NCI-H510A (cell line): Measurements from ENCODE around the gene BIRC5.
"Not testable (repeated sequence)": the region's sequence is repeated elsewhere in the genome, so short reads cannot be mapped to it uniquely, and the experiment has no call there.

ENCODE experiments used
- DNase-seq: peaks from one replicate; lab custom pipeline; 2025; lab: John Stamatoyannopoulos, UW

Gene BIRC5

GRCh38 chr17:78214016-78214705 lies at the start of gene BIRC5:
Gene BIRC5, plus strand, starts transcription at chr17:78214253. Its CDS starts 64 bp downstream, at chr17:78214317.
- DNase-seq, result peak; percentile 90

- DNase-seq, result no peak
Measured at GRCh38 chr17:78164748-78165607, 49.1 kb upstream of the BIRC5 start.

- peak; percentile 52 for DNase-seq
Measured at GRCh38 chr17:78166416-78166815, 47.6 kb upstream of the BIRC5 start.

GRCh38 chr17:78168242-78168902 lies 45.7 kb upstream of the BIRC5 start, which contains the start of gene SYNGR2:
Gene SYNGR2, plus strand, starts transcription at chr17:78168581. Its CDS starts 36 bp downstream, at chr17:78168617.
- DNase-seq, result peak; percentile 84

GRCh38 chr17:78168903-78169793 lies 44.9 kb upstream of the BIRC5 start:
- peak; percentile 65 for DNase-seq

GRCh38 chr17:78170692-78171590 lies 43.1 kb upstream of the BIRC5 start:
- DNase-seq, result no peak

- not testable (repeated sequence) for DNase-seq
Measured at GRCh38 chr17:78171591-78172248, 42.3 kb upstream of the BIRC5 start.

GRCh38 chr17:78172249-78173051 lies 41.6 kb upstream of the BIRC5 start:
- DNase-seq, result peak; percentile 31

GRCh38 chr17:78173097-78173715 lies 40.8 kb upstream of the BIRC5 start:
- no peak for DNase-seq

- DNase-seq, result no peak
Measured at GRCh38 chr17:78174346-78174869, 39.6 kb upstream of the BIRC5 start.

GRCh38 chr17:78174870-78175642 lies 39.0 kb upstream of the BIRC5 start:
- DNase-seq, result peak; percentile 62

- no peak for DNase-seq
Measured at GRCh38 chr17:78175643-78175981, 38.4 kb upstream of the BIRC5 start.

- DNase-seq, result no peak
Measured at GRCh38 chr17:78176548-78177025, 37.5 kb upstream of the BIRC5 start.

- no peak for DNase-seq
Measured at GRCh38 chr17:78179372-78179771, 34.7 kb upstream of the BIRC5 start.

- no peak for DNase-seq
Measured at GRCh38 chr17:78180083-78180482, 34.0 kb upstream of the BIRC5 start.

GRCh38 chr17:78180508-78180907 lies 33.5 kb upstream of the BIRC5 start:
- no peak for DNase-seq

- DNase-seq, result no peak
Measured at GRCh38 chr17:78182504-78182903, 31.5 kb upstream of the BIRC5 start.

- DNase-seq, result no peak
Measured at GRCh38 chr17:78183916-78184315, 30.1 kb upstream of the BIRC5 start.
